Esophagus squamous epithelium (tissue), 4 donors: Measurements from ENCODE around the gene FAM118A.

Experiments
- CTCF ChIP-seq, 6 experiments: fragments of 450-650 bp in 4 of 6; fragments of 200-600 bp in 2 of 6; sonication (generic) in 2 of 6; IDR thresholded peaks; one replicate each; pipeline ENCODE4 v1.5.1; 2016 to 2019; ENCODE audit warnings: antibody characterized with exemption in 6 of 6, mild to moderate bottlenecking in 4 of 6, moderate library complexity in 4 of 6
- POLR2A ChIP-seq, 4 donors: fragments of 450-650 bp; IDR thresholded peaks; one replicate each; pipeline ENCODE4 v1.6.1; 2017; ENCODE audit warnings: antibody characterized with exemption in 4 of 4, mild to moderate bottlenecking in 4 of 4, moderate library complexity in 3 of 4

- TF ChIP-seq CTCF (IDR thresholded peaks at IDR 0.05) (no peak), POLR2A (IDR thresholded peaks at IDR 0.05) (no peak)
Measured at GRCh38 chr22:45308957-45309421, 745 bp upstream of the FAM118A start.
